ENCODE results near the gene LUC7L.

The LUC7L gene

DNA sequence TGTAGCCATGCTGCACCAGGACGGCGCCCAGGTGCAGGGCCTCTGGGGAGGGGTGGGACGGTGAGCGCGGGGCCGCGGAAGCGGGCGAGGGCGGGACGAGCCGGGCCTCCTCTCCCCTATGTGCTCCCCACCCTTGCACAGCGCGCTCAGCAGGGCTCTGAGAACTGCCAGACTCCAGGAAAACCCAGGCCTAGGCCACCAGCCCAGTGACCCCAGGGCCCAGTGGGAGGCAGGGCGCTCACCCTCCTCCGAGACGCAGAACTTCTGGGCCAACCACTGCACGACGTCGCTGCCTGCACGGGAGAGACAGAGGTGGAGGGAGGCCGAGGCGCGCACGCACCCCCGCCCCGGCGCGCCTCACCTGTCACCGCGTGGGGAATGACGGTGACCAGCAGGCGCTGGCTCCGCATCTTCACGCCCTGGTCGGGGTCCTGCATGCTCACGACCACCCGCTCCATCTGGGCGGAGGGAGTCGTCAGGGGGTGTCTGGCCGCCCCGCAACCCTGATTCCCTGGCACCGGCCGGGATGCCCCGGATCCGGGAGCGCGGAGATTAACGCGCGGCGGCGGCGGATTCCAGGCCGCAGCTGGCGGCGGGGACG lies 45.9 kb upstream of the LUC7L start:
- TF ChIP-seq TAF1 (IDR thresholded peaks at IDR 0.05; ENCODE audit: borderline replicate concordance, insufficient read depth, low read length), result no peak
- TF ChIP-seq, protein P1, sequence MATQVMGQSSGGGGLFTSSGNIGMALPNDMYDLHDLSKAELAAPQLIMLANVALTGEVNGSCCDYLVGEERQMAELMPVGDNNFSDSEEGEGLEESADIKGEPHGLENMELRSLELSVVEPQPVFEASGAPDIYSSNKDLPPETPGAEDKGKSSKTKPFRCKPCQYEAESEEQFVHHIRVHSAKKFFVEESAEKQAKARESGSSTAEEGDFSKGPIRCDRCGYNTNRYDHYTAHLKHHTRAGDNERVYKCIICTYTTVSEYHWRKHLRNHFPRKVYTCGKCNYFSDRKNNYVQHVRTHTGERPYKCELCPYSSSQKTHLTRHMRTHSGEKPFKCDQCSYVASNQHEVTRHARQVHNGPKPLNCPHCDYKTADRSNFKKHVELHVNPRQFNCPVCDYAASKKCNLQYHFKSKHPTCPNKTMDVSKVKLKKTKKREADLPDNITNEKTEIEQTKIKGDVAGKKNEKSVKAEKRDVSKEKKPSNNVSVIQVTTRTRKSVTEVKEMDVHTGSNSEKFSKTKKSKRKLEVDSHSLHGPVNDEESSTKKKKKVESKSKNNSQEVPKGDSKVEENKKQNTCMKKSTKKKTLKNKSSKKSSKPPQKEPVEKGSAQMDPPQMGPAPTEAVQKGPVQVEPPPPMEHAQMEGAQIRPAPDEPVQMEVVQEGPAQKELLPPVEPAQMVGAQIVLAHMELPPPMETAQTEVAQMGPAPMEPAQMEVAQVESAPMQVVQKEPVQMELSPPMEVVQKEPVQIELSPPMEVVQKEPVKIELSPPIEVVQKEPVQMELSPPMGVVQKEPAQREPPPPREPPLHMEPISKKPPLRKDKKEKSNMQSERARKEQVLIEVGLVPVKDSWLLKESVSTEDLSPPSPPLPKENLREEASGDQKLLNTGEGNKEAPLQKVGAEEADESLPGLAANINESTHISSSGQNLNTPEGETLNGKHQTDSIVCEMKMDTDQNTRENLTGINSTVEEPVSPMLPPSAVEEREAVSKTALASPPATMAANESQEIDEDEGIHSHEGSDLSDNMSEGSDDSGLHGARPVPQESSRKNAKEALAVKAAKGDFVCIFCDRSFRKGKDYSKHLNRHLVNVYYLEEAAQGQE (IDR thresholded peaks at IDR 0.05; ENCODE audit: insufficient read depth in 1 of 2, low read depth in 2 of 2, low read length in 2 of 2), result no peak

DNA sequence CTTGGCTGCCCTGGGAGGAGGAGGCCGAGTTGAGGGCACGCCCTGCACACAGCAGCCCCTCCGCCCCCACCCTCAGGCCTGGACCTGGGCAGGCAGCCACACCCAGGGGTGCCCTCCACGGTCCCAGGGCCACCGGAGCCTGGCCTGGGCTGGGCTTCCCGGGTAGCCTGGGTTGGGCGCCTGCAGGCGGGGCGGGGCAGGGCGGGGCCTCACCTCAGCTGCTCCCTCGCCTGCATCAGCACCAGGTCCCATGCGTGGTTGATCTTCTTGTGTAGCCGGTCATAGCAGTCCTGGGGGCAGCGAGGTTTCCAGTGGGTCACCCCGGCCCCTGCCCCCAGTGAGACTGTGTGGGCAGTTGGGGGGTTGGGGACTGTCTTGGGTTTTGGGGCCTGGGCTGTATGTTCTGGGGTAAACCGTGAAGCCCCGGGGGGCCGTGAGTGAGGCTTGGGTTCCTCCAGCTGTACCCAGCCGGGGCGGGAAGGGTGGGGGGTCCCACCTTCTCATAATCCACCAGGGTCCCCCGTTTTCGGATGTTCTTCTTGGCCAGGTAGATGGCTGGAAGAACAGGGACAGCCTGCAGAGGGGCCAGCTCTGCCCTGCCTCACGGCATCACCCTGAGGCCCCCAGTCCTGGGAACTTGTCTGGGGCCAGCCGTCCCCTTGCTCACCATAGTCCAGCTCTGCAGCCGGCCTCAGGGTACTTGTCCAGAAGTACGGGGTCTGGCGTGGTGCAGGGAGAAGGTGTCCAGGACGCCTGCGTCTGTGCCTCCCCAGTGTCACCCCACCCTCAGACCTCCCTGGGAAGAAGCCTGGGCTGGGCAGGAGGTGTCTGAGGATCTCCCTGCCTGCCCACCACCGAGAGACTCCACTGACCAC lies 44.5 kb upstream of the LUC7L start:
- TF ChIP-seq POLR2AphosphoS5 (IDR thresholded peaks at IDR 0.05; ENCODE audit: low read depth, low read length) (no peak), TAF1 (IDR thresholded peaks at IDR 0.05; ENCODE audit: borderline replicate concordance, insufficient read depth, low read length) (no peak), FOXP2 (optimal IDR thresholded peaks at IDR 0.05; ENCODE audit: borderline replicate concordance, extremely low read depth, extremely low read length, insufficient read depth) (no peak)

DNA sequence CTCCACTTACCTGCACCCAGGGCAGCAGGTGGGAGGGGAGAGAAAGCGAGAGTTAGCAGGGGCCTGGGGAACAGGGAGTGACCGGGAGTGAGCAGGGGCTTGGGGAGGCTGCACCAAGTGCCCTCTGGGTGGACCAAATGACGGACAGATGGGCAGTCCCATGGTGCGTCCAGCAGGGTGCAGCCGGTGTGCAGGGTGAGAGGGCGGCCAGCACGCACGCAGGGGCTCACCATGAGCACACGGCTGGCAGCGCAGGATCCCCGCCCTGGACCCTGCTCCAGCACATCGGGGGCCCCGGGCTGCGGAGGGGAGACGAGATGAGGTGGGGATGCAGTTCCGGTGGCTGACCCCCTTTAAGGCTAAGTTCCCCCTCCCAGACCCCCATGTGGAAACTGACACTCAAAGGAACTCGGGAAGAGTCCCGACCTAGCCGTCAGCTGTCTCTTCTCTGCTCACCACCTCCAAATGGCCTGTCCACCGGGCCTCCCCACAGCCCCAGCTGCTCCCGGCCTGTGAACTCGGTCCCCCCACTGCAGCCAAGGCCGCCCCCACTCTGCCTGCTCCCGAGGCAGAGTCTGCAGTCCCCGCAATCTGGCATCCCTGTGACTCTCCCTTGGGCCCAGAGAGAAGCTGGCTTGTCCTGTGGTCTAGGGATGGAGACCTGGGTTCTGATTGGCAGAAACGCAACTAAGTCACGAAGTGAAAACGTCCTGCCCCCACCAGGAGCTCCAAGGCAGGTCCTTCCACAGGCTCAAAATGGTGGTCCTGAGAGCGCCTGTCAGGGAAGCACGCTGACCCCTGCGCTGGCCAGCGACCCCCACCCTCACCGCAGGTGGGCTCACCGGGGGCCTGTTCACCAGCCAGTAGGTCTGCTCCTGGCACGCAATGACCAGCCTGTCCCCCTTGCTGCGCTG lies 43.6 kb upstream of the LUC7L start:
- TF ChIP-seq POLR2AphosphoS5 (IDR thresholded peaks at IDR 0.05; ENCODE audit: low read depth, low read length), result no peak

DNA sequence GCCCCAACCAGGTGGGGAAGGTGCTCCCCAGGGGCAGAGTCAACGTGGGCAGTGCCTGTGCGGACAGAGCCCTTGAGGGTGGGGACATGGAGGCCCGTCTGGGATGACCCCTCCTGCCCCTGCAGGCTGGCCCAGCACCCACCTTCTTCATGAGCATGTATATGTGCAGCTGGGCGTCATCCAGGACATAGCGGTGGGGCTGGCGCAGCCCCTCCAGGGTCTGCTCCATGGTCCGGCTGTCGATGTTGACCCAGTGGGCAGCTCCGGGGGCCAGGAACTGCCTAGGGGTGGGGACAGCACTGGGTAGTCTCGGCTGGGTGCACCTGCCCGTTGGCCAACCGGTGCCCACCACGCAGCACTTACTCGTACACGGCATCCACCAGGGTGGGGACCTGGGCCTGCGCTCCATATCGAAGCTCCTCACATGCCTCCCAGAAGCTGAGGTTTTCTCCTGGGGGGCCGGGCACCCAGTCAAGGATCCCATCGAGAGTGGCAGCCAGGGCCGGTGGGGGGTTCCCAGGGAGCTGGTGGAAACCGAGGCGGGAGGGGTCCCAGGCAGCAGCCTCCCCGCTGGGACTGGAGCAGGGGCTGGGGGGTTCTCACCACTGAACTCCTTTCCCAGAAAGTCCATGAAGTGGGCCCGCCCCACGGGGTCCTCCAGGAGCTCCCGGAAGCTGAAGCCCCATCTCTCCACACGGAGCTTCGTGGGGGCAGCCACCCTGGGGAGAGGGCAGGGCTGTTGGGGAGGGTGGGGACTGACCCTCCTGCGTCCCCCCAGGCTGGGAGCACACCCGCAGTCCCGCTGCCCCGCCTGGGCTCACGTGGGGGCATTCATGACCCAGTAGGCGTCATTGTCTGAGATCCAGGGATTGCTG lies 41.4 kb upstream of the LUC7L start:
- TF ChIP-seq, protein P1 (IDR thresholded peaks at IDR 0.05; ENCODE audit: insufficient read depth in 1 of 2, low read depth in 2 of 2, low read length in 2 of 2), result no peak
- TF ChIP-seq TAF1 (IDR thresholded peaks at IDR 0.05; ENCODE audit: borderline replicate concordance, insufficient read depth, low read length) (no peak), POLR2AphosphoS5 (IDR thresholded peaks at IDR 0.05; ENCODE audit: low read depth, low read length) (no peak), SIN3A (IDR thresholded peaks at IDR 0.05; ENCODE audit: borderline replicate concordance, insufficient read depth, low read length) (no peak), FOXP2 (optimal IDR thresholded peaks at IDR 0.05; ENCODE audit: borderline replicate concordance, extremely low read depth, extremely low read length, insufficient read depth) (no peak)

DNA sequence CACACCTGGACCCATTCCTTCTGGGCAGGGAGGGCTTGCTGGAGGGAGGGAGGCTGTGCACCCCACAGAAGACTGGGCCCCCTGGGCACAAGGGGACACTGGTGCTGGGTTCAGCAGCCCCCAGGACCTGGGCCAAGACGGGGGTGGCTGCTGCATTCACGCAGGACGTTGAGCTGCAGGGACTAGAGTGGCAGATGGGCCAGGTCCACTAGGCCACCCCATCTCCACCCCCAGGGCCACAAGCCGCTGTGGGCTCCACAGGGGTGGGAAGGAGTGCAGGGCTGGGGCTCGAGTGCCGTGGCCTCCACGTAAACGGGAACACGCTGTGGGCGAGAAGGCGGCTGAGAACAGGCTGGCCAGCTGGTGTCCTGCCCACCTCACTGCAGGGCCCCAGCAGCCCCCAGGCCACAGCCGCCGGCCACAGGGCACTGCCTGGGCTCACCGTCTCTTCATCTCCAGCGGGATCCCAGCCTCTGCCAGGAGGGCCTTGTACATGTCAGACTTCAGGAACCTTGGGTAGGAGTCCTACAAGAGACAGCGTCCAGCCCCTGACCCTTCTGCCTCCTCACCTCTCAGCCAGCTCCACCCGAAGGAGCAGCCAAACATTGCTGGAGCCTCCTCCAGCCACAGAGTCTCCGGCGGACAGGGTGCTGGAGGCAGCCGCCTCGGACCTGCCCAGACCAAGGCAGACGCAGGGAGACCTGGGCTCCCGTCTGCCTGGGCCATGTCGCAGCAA lies 40.0 kb upstream of the LUC7L start:
- TF ChIP-seq POLR2AphosphoS5 (IDR thresholded peaks at IDR 0.05; ENCODE audit: low read depth, low read length) (no peak), SIN3A (IDR thresholded peaks at IDR 0.05; ENCODE audit: borderline replicate concordance, insufficient read depth, low read length) (no peak), TAF1 (IDR thresholded peaks at IDR 0.05; ENCODE audit: borderline replicate concordance, insufficient read depth, low read length) (no peak), FOXP2 (optimal IDR thresholded peaks at IDR 0.05; ENCODE audit: borderline replicate concordance, extremely low read depth, extremely low read length, insufficient read depth) (no peak)
- TF ChIP-seq, protein P1 (IDR thresholded peaks at IDR 0.05; ENCODE audit: insufficient read depth in 1 of 2, low read depth in 2 of 2, low read length in 2 of 2), result no peak
